ENCODE data around the gene PLRG1. TPM values are rescaled to one million over a fixed set of nuclear protein-coding genes. Genes with fewer than 3 reads are reported as not detected.
A peak's percentile ranks its signal among the peaks of the same experiment; 100 is the strongest.

Gene PLRG1
- total RNA-seq, 4 donors from 2014 or later, result 35.6 to 45.7 (median 40.2) TPM

DNA sequence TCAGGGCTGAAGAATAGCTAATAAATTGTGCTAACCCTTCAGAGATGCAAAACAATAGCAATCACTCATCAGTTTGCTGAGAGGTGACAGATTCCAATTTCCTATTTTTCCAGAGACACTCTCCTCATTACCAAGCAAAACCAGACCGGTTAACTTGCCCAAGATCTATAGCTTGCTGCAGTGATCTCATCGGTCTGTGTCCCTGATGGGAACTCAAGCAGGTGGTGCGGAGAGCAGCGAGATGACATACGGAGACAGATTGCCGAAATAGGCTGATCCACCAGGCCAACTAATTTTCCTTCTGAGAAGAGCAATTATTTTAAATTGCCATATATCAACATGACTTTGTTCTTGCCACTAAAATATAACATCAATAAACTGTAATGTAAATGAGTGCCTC is 48.1 kb downstream of the PLRG1 start:
- 84% methylated on average over 6 of the region's 6 CpGs for WGBS
- TF ChIP-seq, protein P1, sequence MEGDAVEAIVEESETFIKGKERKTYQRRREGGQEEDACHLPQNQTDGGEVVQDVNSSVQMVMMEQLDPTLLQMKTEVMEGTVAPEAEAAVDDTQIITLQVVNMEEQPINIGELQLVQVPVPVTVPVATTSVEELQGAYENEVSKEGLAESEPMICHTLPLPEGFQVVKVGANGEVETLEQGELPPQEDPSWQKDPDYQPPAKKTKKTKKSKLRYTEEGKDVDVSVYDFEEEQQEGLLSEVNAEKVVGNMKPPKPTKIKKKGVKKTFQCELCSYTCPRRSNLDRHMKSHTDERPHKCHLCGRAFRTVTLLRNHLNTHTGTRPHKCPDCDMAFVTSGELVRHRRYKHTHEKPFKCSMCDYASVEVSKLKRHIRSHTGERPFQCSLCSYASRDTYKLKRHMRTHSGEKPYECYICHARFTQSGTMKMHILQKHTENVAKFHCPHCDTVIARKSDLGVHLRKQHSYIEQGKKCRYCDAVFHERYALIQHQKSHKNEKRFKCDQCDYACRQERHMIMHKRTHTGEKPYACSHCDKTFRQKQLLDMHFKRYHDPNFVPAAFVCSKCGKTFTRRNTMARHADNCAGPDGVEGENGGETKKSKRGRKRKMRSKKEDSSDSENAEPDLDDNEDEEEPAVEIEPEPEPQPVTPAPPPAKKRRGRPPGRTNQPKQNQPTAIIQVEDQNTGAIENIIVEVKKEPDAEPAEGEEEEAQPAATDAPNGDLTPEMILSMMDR (IDR thresholded peaks at IDR 0.05), result no peak
- TF ChIP-seq POLR2A (IDR thresholded peaks at IDR 0.05; ENCODE audit: low read depth), result no peak
- TF ChIP-seq POLR2AphosphoS5 (IDR thresholded peaks at IDR 0.05), result no peak
- no peak for TF ChIP-seq EP300 (IDR thresholded peaks at IDR 0.05)

DNA sequence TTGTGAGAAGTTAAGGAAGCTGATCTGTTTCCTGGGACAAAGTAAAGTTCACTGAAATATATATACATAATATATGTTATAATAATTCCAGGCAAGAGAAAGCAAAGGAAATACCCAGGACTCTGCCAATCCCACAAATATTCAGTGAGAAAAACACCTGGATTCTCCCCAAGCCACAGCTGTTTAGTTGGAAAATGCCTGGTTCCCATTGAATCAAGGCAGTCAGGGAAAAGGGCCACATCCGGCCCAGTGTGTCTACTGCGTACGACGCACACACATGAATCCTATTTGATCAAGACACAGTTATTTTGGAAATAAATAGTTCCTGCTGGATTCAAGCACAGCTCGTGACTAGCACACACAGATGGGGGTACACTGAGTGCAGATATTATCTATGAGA is 52.3 kb downstream of the PLRG1 start:
- Histone ChIP-seq H3K9me3 (no peaks in the 10 kb centered on the region), H3K36me3 (no peaks in the 10 kb centered on the region), H3K27me3 (peaks cover 0 to 9% (median 0%) of the 10 kb centered on the region in 4 donors), H3K4me1 (no peaks in the 10 kb centered on the region), H3K4me3 (no peak overlapping the region), H3K27ac (replicated peaks in 1 of 4) (no peak overlapping the region)
- no peak for TF ChIP-seq POLR2A (IDR thresholded peaks at IDR 0.05; ENCODE audit: low read depth)
- TF ChIP-seq POLR2AphosphoS5 (IDR thresholded peaks at IDR 0.05), result no peak
- TF ChIP-seq EP300 (IDR thresholded peaks at IDR 0.05), result no peak
- TF ChIP-seq, protein P1 (IDR thresholded peaks at IDR 0.05), result no peak
- peak; percentile 45 for DNase-seq (ENCODE audit: extremely low spot score)
- 88% methylated on average over 5 of the region's 5 CpGs for WGBS
- intact Hi-C loops (cut with DNase I), result no loop called here

More for the DNA sequence above, 48.1 kb downstream of the PLRG1 start:
- no peaks in the 10 kb centered on the region for H3K9me3 ChIP-seq
- peaks cover 0 to 10% (median 0%) of the 10 kb centered on the region in 4 donors for H3K27me3 ChIP-seq
- no peak overlapping the region for H3K4me3 ChIP-seq
- H3K36me3 ChIP-seq, result no peaks in the 10 kb centered on the region
- intact Hi-C loops (cut with DNase I), result no loop called here
- no peak for DNase-seq (ENCODE audit: extremely low spot score)
- H3K4me1 ChIP-seq, result no peaks in the 10 kb centered on the region
- no peak overlapping the region for H3K27ac ChIP-seq (replicated peaks in 1 of 4)

DNA sequence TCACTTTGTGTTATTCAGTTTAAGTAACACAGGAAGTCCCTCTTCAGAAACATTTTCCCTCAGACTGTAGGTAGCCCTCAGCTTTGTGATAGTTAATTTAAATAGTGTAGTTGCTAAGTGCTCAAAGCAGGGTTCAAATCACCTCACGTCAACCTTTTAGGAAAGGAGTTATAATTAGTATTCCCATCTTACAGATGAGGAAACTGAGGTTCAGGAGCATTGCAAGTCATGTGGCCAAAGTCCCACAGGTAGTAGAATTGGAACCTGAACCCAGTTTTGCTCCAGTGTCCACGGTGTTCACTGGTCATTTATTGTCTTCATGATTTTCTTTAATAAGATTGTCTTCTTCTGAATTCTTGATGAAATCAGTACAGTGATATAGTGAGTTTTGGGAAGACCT is 54.3 kb downstream of the PLRG1 start:
- Histone ChIP-seq H3K4me1 (peaks cover 8 to 18% (median 16%) of the 10 kb centered on the region in 4 donors), H3K4me3 (no peak overlapping the region), H3K36me3 (no peaks in the 10 kb centered on the region), H3K9me3 (no peaks in the 10 kb centered on the region), H3K27ac (replicated peaks in 1 of 4) (no peak overlapping the region), H3K27me3 (peaks cover 0 to 27% (median 3%) of the 10 kb centered on the region in 4 donors)
- peak; percentile 42 for DNase-seq (ENCODE audit: extremely low spot score)
- intact Hi-C loops (cut with DNase I), result no loop called here
- TF ChIP-seq POLR2A (IDR thresholded peaks at IDR 0.05; ENCODE audit: low read depth) (no peak), POLR2AphosphoS5 (IDR thresholded peaks at IDR 0.05) (no peak), EP300 (IDR thresholded peaks at IDR 0.05) (no peak)
- TF ChIP-seq, protein P1 (IDR thresholded peaks at IDR 0.05), result no peak
- WGBS, result 90% methylated on average over 2 of the region's 2 CpGs

- peak overlapping the region; percentile 45 to 59 (median 53) for H3K4me3 ChIP-seq
Observed at GRCh38 chr4:154492288-154492687, 57.9 kb downstream of the PLRG1 start.

More at GRCh38 chr4:154492288-154492687, 57.9 kb downstream of the PLRG1 start:
- no peaks in the 10 kb centered on the region for H3K36me3 ChIP-seq
- peaks cover 16 to 29% (median 28%) of the 10 kb centered on the region in 4 donors for H3K4me1 ChIP-seq
- peaks cover 0 to 49% (median 20%) of the 10 kb centered on the region in 4 donors for H3K27me3 ChIP-seq
- 34% methylated on average over 15 of the region's 16 CpGs for WGBS
- intact Hi-C loops (cut with DNase I), result no loop called here
- no peak overlapping the region for H3K27ac ChIP-seq (replicated peaks in 1 of 4)
- DNase-seq (ENCODE audit: extremely low spot score), result no peak
- H3K9me3 ChIP-seq, result no peaks in the 10 kb centered on the region
- TF ChIP-seq EP300 (IDR thresholded peaks at IDR 0.05), result no peak
- TF ChIP-seq POLR2A (IDR thresholded peaks at IDR 0.05; ENCODE audit: low read depth), result no peak
- TF ChIP-seq, protein P1 (IDR thresholded peaks at IDR 0.05), result no peak
- TF ChIP-seq POLR2AphosphoS5 (IDR thresholded peaks at IDR 0.05), result no peak

All from esophagus muscularis mucosa (tissue), 4 donors.